ENCODE data around the gene CAMK2B. TPM values are rescaled to one million over a fixed set of nuclear protein-coding genes. Genes with fewer than 3 reads are reported as not detected.

Gene CAMK2B
- total RNA-seq, 1 experiment from 2014 or later = 0.13 TPM

DNA sequence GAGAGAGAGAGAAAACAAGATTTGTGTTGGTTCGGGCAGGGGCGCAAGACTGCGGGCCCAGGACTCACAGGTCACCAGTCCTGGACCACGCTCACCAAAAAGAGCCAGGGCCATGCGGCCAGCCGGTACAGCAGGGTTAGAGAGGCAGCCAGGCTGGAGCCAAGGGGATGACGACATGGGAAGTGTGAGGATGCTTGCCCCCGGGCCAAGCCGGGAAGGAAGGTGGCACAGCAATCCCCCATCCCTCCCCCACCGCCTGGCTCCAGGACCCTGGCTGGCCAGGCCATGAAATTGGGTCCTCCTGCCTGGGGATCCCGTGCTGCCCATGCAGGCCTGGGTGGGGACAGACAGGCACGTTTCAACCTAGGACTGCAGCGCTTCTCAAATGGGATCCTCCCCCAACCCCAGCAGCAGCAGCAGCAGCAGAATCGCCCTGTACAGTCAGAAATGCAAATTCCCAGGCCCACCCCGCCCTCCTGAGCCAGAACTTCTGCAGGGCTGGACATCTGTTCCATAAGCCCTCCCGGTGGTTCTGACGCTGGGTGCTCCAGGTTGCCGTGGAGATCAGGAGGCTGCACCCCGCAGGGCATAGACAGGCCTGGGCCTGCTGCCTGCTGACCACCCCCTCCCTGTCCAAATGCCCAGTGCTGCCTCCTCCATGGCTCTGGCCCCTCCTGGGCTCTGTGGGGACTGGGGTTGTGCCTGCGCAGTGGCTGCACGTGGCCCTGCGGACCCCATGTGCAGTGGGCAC, 89.6 kb downstream of the CAMK2B start:
- POLR2A ChIA-PET (ENCODE audit: low non-redundant PET) = no interaction called here
- H3K27me3 ChIP-seq (replicated peaks; ENCODE audit: insufficient read depth, low read depth, low read length, poor library complexity) = no peaks in the 10 kb centered on the region
- DNase-seq (ENCODE audit: low spot score) = no peak
- TF ChIP-seq, protein P1, sequence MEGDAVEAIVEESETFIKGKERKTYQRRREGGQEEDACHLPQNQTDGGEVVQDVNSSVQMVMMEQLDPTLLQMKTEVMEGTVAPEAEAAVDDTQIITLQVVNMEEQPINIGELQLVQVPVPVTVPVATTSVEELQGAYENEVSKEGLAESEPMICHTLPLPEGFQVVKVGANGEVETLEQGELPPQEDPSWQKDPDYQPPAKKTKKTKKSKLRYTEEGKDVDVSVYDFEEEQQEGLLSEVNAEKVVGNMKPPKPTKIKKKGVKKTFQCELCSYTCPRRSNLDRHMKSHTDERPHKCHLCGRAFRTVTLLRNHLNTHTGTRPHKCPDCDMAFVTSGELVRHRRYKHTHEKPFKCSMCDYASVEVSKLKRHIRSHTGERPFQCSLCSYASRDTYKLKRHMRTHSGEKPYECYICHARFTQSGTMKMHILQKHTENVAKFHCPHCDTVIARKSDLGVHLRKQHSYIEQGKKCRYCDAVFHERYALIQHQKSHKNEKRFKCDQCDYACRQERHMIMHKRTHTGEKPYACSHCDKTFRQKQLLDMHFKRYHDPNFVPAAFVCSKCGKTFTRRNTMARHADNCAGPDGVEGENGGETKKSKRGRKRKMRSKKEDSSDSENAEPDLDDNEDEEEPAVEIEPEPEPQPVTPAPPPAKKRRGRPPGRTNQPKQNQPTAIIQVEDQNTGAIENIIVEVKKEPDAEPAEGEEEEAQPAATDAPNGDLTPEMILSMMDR (conservative IDR thresholded peaks at IDR 0.05; ENCODE audit: low read depth, low read length) = no peak
- no peak overlapping the region for H3K4me3 ChIP-seq (ENCODE audit: low read depth, low read length, poor library complexity, severe bottlenecking)
- intact Hi-C loops (cut with micrococcal nuclease; ENCODE audit: unreplicated experiment) = no loop called here
- no peaks in the 10 kb centered on the region for H3K4me1 ChIP-seq (ENCODE audit: insufficient read depth, low read length, poor library complexity, severe bottlenecking)
- H3K27ac ChIP-seq (ENCODE audit: low read depth, low read length, poor library complexity, severe bottlenecking) = no peak overlapping the region
- no TSS peak for BruUV-seq (replicated peaks)
- CTCF ChIA-PET = no interaction called here
- no peaks in the 10 kb centered on the region for H3K9me3 ChIP-seq (ENCODE audit: low read depth, low read length, poor library complexity, severe bottlenecking)
- no peaks in the 10 kb centered on the region for H3K36me3 ChIP-seq (ENCODE audit: insufficient read depth, low read length, poor library complexity, severe bottlenecking)

DNA sequence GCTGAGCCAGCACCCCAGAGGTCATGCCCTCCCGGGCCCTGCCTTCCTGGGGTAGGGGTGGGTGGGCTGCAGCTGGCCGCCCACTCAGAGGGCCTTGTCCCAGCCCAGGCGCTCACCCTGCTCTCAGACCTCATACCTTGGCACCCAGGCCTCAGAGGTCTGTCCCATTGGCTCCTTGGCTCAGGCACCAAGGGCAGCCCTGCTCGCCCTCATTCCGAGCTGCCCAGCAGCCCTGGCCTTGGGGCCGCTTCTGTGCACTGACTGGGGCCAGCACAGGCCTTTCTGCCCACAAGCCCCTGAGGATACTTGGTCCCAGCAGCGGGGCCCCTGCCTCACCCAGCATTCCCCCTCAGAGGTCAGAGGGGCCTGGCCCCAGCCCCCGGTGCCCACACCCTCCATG, 90.3 kb downstream of the CAMK2B start:
- Histone ChIP-seq H3K36me3 (ENCODE audit: insufficient read depth, low read length, poor library complexity, severe bottlenecking) (no peaks in the 10 kb centered on the region), H3K27ac (ENCODE audit: low read depth, low read length, poor library complexity, severe bottlenecking) (no peak overlapping the region), H3K4me3 (ENCODE audit: low read depth, low read length, poor library complexity, severe bottlenecking) (no peak overlapping the region), H3K4me1 (ENCODE audit: insufficient read depth, low read length, poor library complexity, severe bottlenecking) (no peaks in the 10 kb centered on the region), H3K27me3 (replicated peaks; ENCODE audit: insufficient read depth, low read depth, low read length, poor library complexity) (no peaks in the 10 kb centered on the region), H3K9me3 (ENCODE audit: low read depth, low read length, poor library complexity, severe bottlenecking) (no peaks in the 10 kb centered on the region)
- no peak for DNase-seq (ENCODE audit: low spot score)
- intact Hi-C loops (cut with micrococcal nuclease; ENCODE audit: unreplicated experiment) = no loop called here
- CTCF ChIA-PET = no interaction called here
- TF ChIP-seq, protein P1 (conservative IDR thresholded peaks at IDR 0.05; ENCODE audit: low read depth, low read length) = no peak
- no peak for TF ChIP-seq EZH2 (IDR thresholded peaks at IDR 0.05; ENCODE audit: borderline replicate concordance, low read depth, low read length, poor library complexity, severe bottlenecking)
- POLR2A ChIA-PET (ENCODE audit: low non-redundant PET) = no interaction called here
- BruUV-seq (replicated peaks) = no TSS peak

DNA sequence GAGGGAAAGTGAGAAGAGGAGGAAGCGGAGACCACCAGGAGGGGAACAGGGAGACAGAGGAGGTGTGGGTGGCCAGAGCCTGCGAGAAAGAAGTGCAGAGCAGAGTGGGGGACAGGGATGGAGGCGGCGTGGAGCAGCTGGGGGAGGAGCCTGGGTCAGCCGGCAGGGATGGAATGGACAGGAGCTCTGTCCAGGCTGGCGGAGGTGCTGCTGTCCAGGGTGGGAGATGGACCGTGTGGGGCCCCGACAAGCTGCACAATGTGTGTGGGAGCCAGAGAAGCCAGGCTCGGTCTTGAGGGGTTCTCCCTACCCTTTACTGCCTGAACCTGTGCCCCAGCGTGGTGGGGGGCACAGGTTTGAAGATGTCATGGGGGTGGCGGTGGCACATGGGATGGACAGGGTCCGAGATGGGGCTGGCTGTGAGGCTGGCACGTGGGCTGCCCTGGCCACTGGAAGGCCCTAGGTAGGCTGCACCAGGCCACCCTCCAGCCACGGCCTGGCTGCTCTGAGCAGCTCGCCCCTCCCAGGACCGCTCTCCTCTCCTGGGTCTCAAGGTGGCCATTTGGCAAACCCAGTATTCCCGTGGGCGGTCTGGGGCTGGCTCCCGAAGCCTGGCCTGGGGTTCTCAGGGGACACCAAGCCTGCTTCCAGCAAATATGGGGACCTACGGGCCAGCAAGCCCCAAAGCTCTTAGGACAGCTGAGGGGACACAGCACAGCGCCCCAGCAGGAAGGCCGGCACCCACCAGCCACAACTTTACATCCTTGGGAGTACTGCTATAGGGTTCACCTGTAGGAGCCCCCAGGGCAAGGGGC, 92.3 kb downstream of the CAMK2B start:
- intact Hi-C loops (cut with micrococcal nuclease; ENCODE audit: unreplicated experiment) = no loop called here
- H3K4me1 ChIP-seq (ENCODE audit: insufficient read depth, low read length, poor library complexity, severe bottlenecking) = no peaks in the 10 kb centered on the region
- H3K4me3 ChIP-seq (ENCODE audit: low read depth, low read length, poor library complexity, severe bottlenecking) = no peak overlapping the region
- no peak for DNase-seq (ENCODE audit: low spot score)
- no TSS peak for BruUV-seq (replicated peaks)
- H3K27me3 ChIP-seq (replicated peaks; ENCODE audit: insufficient read depth, low read depth, low read length, poor library complexity) = no peaks in the 10 kb centered on the region
- TF ChIP-seq, protein P1 (conservative IDR thresholded peaks at IDR 0.05; ENCODE audit: low read depth, low read length) = no peak
- no peak for TF ChIP-seq EZH2 (IDR thresholded peaks at IDR 0.05; ENCODE audit: borderline replicate concordance, low read depth, low read length, poor library complexity, severe bottlenecking)
- H3K27ac ChIP-seq (ENCODE audit: low read depth, low read length, poor library complexity, severe bottlenecking) = no peak overlapping the region
- H3K36me3 ChIP-seq (ENCODE audit: insufficient read depth, low read length, poor library complexity, severe bottlenecking) = no peaks in the 10 kb centered on the region
- POLR2A ChIA-PET (ENCODE audit: low non-redundant PET) = no interaction called here
- CTCF ChIA-PET = no interaction called here
- no peaks in the 10 kb centered on the region for H3K9me3 ChIP-seq (ENCODE audit: low read depth, low read length, poor library complexity, severe bottlenecking)
